Neural crest cell (in vitro differentiated cells): ENCODE data around the gene CHST11. TPM values are rescaled to one million over a fixed set of nuclear protein-coding genes. Genes with fewer than 3 reads are reported as not detected.

Source experiments
- DNase-seq: peaks from one replicate; pipeline ENCODE4 v3.0.0; 2021; ENCODE audit warnings: low read depth, mixed read lengths, low spot score
- H3K27ac Mint-ChIP-seq: one replicate; pipeline ENCODE4 v1.8.0; 2021; ENCODE audit warnings: mild to moderate bottlenecking, mixed read lengths; ENCODE audit not compliant: unreplicated experiment
- H3K27me3 Mint-ChIP-seq: 2 replicates; pipeline ENCODE4 v1.8.0; 2021; ENCODE audit warnings: low read depth, mild to moderate bottlenecking, mixed read lengths
- H3K36me3 Mint-ChIP-seq: 2 replicates; pipeline ENCODE4 v1.8.0; 2021; ENCODE audit warnings: low read depth, mild to moderate bottlenecking, mixed read lengths
- H3K4me1 Mint-ChIP-seq: 2 replicates; pipeline ENCODE4 v1.8.0; 2021; ENCODE audit warnings: mixed read lengths
- H3K4me3 Mint-ChIP-seq: one replicate; pipeline ENCODE4 v1.8.0; 2021; ENCODE audit warnings: mild to moderate bottlenecking, mixed read lengths
- H3K9me3 Mint-ChIP-seq: 2 replicates; pipeline ENCODE4 v1.8.0; 2021; ENCODE audit warnings: mixed read lengths
- total RNA-seq: library from RNA; stranded (reverse); gene quantifications from 2 replicates; pipeline ENCODE4 v1.2.1, GENCODE V29; 2021
- TF ChIP-seq, protein P1 (sequence below): fragments of 200-600 bp; sonication (generic); conservative IDR thresholded peaks from 2 replicates; pipeline ENCODE4 v1.5.0; 2021; ENCODE audit warnings: antibody characterized with exemption, mild to moderate bottlenecking

CHST11 gene
- total RNA-seq, 1 donor from 2014 or later = 10.0 TPM

DNA sequence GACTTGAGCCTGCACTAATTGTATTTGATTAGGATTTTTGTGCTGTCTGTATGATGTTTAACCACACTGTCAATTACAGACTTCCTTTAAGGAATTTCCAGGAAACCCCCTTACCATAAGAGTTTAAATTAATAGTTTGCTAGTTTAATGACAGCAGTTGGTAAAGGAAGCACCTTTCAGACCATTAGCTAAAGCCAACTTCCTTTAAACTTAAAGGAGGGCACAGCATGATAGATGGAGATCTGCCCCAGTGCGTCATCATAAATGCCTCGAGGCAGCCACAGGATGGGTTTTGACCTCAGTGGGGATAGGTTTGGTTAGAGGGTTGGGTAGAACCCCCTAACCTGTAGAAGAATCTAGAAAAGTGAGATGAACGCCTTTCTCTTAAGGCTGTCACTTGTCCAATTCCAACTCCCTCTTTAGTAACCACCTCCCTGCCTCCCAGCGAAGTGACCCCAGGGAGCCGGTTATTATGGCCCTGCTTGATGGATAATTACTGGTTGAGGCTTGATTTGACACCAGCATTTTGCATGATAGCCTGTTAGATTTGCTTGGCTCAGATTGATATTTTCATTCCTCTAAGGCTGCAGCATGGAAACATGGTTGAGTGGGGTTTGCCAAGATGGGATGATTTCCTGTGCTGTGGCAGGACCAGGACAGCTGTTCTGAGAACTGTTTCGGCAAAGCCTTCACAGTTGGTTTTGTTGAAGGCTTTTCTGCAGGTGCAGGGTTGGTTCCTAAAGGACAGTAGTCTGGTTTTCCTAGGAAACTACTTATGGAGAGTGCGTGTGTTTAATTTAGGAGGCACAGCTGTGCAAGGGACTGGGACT, 62.7 kb downstream of the CHST11 start:
- TF ChIP-seq, protein P1, sequence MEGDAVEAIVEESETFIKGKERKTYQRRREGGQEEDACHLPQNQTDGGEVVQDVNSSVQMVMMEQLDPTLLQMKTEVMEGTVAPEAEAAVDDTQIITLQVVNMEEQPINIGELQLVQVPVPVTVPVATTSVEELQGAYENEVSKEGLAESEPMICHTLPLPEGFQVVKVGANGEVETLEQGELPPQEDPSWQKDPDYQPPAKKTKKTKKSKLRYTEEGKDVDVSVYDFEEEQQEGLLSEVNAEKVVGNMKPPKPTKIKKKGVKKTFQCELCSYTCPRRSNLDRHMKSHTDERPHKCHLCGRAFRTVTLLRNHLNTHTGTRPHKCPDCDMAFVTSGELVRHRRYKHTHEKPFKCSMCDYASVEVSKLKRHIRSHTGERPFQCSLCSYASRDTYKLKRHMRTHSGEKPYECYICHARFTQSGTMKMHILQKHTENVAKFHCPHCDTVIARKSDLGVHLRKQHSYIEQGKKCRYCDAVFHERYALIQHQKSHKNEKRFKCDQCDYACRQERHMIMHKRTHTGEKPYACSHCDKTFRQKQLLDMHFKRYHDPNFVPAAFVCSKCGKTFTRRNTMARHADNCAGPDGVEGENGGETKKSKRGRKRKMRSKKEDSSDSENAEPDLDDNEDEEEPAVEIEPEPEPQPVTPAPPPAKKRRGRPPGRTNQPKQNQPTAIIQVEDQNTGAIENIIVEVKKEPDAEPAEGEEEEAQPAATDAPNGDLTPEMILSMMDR = no peak
- H3K27ac Mint-ChIP-seq = no peak overlapping the region
- H3K4me3 Mint-ChIP-seq = no peak overlapping the region
- DNase-seq = no peak
- no peaks in the 10 kb centered on the region for H3K36me3 Mint-ChIP-seq
- peaks cover 12% of the 10 kb centered on the region for H3K4me1 Mint-ChIP-seq
- H3K27me3 Mint-ChIP-seq = no peaks in the 10 kb centered on the region
- no peaks in the 10 kb centered on the region for H3K9me3 Mint-ChIP-seq

GRCh38 chr12:104520242-104520900, 63.6 kb downstream of the CHST11 start:
- no peaks in the 10 kb centered on the region for H3K27me3 Mint-ChIP-seq
- H3K4me3 Mint-ChIP-seq = no peak overlapping the region

DNA sequence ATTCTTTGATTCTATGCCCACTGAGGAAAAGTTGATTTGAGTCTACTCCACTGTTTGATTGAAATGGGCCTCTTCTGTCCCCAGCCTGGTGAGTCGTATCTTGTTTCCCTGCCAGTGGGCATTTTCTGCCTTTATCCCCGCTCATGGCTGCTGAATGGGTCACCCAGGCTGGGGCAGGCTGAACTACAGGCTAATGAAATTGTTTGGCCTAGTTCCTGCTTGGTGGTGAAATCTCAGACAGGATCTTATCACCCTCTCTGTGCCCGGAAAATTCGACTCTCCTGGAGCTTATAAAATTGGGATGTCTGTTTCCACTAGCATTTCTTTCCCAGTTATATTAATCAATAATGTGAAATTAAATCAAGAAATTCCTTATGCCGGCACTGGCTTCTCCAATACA, 65.0 kb downstream of the CHST11 start:
- Mint-ChIP-seq H3K36me3 (no peaks in the 10 kb centered on the region), H3K9me3 (no peaks in the 10 kb centered on the region), H3K27ac (no peak overlapping the region), H3K27me3 (no peaks in the 10 kb centered on the region), H3K4me1 (peaks cover 32% of the 10 kb centered on the region), H3K4me3 (no peak overlapping the region)
- DNase-seq = no peak
- TF ChIP-seq, protein P1 = no peak

More at GRCh38 chr12:104520242-104520900, 63.6 kb downstream of the CHST11 start:
- peaks cover 18% of the 10 kb centered on the region for H3K4me1 Mint-ChIP-seq
- no peak for DNase-seq
- no peaks in the 10 kb centered on the region for H3K36me3 Mint-ChIP-seq
- no peak overlapping the region for H3K27ac Mint-ChIP-seq
- TF ChIP-seq, protein P1 = no peak
- H3K9me3 Mint-ChIP-seq = no peaks in the 10 kb centered on the region

DNA sequence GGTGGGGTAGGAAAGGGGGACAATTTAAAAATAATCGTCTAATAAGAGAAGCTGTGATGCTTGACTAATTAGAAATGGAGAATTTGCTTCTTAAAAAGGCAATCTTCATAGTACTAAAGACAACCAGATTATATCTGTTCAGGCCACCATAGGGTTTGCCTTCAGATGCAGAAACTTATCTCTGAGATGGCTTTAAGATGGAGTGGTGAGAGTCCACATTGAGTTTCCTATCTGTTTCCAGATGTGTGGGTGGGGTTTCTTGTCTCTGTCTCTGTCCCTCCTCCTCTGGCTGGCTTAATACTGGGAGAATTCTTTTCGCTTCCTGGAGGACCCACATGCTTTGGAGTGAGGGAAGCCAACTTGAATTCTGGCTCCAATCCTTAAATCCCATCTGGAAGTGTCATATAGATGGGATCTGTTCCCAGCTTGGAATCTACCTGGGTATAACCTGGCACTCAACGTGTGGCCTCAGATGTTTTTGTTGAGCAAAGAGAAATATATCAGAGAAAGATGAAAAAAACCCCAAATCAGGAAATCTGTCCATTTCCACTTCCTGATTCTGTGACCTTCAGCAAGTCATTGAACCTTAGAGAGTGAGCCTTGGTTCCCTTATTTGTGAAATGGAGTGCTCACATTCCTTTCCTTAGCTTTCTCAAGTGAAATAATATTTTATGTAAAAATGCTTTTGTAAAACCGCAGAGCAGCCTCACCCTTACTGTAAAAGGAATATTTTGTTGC, 66.4 kb downstream of the CHST11 start:
- DNase-seq = no peak
- H3K27ac Mint-ChIP-seq = no peak overlapping the region

More for the DNA sequence above, 66.4 kb downstream of the CHST11 start:
- TF ChIP-seq, protein P1 = no peak
- peaks cover 40% of the 10 kb centered on the region for H3K4me1 Mint-ChIP-seq
- H3K27me3 Mint-ChIP-seq = no peaks in the 10 kb centered on the region
- peaks cover 3% of the 10 kb centered on the region for H3K36me3 Mint-ChIP-seq
- H3K4me3 Mint-ChIP-seq = no peak overlapping the region
- peaks cover 3% of the 10 kb centered on the region for H3K9me3 Mint-ChIP-seq
